Vagina (tissue), 2 donors: ENCODE data around the gene MAPK1. TPM values are rescaled to one million over a fixed set of nuclear protein-coding genes. Genes with fewer than 3 reads are reported as not detected.
"Not testable (repeated sequence)": the region's sequence is repeated elsewhere in the genome, so short reads cannot be mapped to it uniquely, and the experiment has no call there.

ENCODE experiments used
- DNase-seq, 2 donors: peaks; one replicate each; pipeline ENCODE4 v3.0.0-alpha.2; 2017; ENCODE audit errors: extremely low spot score in 2 of 2
- H3K27ac ChIP-seq: fragments of 200-600 bp; sonication (generic); one replicate; pipeline ENCODE4 v1.5.1; 2019
- H3K27me3 ChIP-seq: fragments of 200-600 bp; sonication (generic); one replicate; pipeline ENCODE4 v1.5.1; 2019
- H3K36me3 ChIP-seq, 2 donors: fragments of 200-600 bp; sonication (generic); one replicate each; pipeline ENCODE4 v1.5.1; 2017 to 2019
- H3K4me1 ChIP-seq: fragments of 200-600 bp; sonication (generic); one replicate; pipeline ENCODE4 v1.5.1; 2019
- H3K4me3 ChIP-seq, 2 donors: fragments of 200-600 bp; sonication (generic); 1 replicate in 1 of 2; 2 replicates in 1 of 2; pipeline ENCODE4 v1.5.1; 2016 to 2019
- H3K9me3 ChIP-seq: fragments of 200-600 bp; sonication (generic); one replicate; pipeline ENCODE4 v1.5.1; 2019
- CTCF ChIP-seq, 3 experiments: fragments of 450-650 bp in 2 of 3; fragments of 200-600 bp in 1 of 3; sonication (generic) in 1 of 3; IDR thresholded peaks; one replicate each; pipeline ENCODE4 v1.5.1; 2017 to 2019; ENCODE audit warnings: antibody characterized with exemption in 3 of 3, mild to moderate bottlenecking in 2 of 3, moderate library complexity in 2 of 3
- POLR2A ChIP-seq, 2 donors: fragments of 450-650 bp; IDR thresholded peaks; one replicate each; pipeline ENCODE4 v1.6.1; 2017; ENCODE audit warnings: antibody characterized with exemption in 2 of 2, mild to moderate bottlenecking in 2 of 2, moderate library complexity in 2 of 2
- POLR2AphosphoS5 ChIP-seq, 2 donors: sonication (generic); formaldehyde crosslinking; IDR thresholded peaks; one replicate each; pipeline ENCODE4 v1.9.0; 2017; ENCODE audit warnings: antibody characterized with exemption in 2 of 2, mild to moderate bottlenecking in 2 of 2, low read depth in 1 of 2; ENCODE audit not compliant: insufficient read depth in 1 of 2
- intact Hi-C: fragments of 100-400 bp; cut with DNase I; formaldehyde crosslinking; loops from one replicate; pipeline ENCODE4 v1.15.1; 2023
- total RNA-seq: library from RNA; depleted of rRNA; stranded (reverse); fragments of >200 nt; gene quantifications from one replicate; pipeline ENCODE4 v1.2.3, GENCODE V29; 2016

Gene MAPK1
- total RNA-seq, 1 donor from 2014 or later = 44.9 TPM

- no peak for DNase-seq
- Histone ChIP-seq H3K36me3 (peaks cover 0 to 40% of the 10 kb centered on the region in 2 donors), H3K9me3 (no peaks in the 10 kb centered on the region), H3K4me1 (no peaks in the 10 kb centered on the region), H3K4me3 (no peak overlapping the region), H3K27me3 (no peaks in the 10 kb centered on the region), H3K27ac (no peak overlapping the region)
- TF ChIP-seq CTCF (IDR thresholded peaks at IDR 0.05) (no peak), POLR2AphosphoS5 (IDR thresholded peaks at IDR 0.05; ENCODE audit: insufficient read depth in 1 of 2, low read depth in 1 of 2) (no peak), POLR2A (IDR thresholded peaks at IDR 0.05) (no peak)
- intact Hi-C loops = no loop called here
Observed at GRCh38 chr22:21796863-21797262, 70.6 kb downstream of the MAPK1 start.

GRCh38 chr22:21796231-21796630 is 71.2 kb downstream of the MAPK1 start:
- Histone ChIP-seq H3K27me3 (no peaks in the 10 kb centered on the region), H3K9me3 (no peaks in the 10 kb centered on the region), H3K4me3 (no peak overlapping the region), H3K27ac (no peak overlapping the region), H3K4me1 (no peaks in the 10 kb centered on the region), H3K36me3 (peaks cover 0 to 41% of the 10 kb centered on the region in 2 donors)
- DNase-seq = no peak
- TF ChIP-seq POLR2A (IDR thresholded peaks at IDR 0.05) (no peak), CTCF (IDR thresholded peaks at IDR 0.05) (no peak), POLR2AphosphoS5 (IDR thresholded peaks at IDR 0.05; ENCODE audit: insufficient read depth in 1 of 2, low read depth in 1 of 2) (no peak)
- intact Hi-C loops = no loop called here

GRCh38 chr22:21793716-21794115 is 73.7 kb downstream of the MAPK1 start:
- H3K36me3 ChIP-seq = peaks cover 0 to 28% of the 10 kb centered on the region in 2 donors
- H3K27ac ChIP-seq, H3K4me3 ChIP-seq: not testable (repeated sequence)

GRCh38 chr22:21791635-21792625 is 75.5 kb downstream of the MAPK1 start:
- H3K4me1 ChIP-seq = no peaks in the 10 kb centered on the region
- intact Hi-C loops = no loop called here

More at GRCh38 chr22:21793716-21794115, 73.7 kb downstream of the MAPK1 start:
- intact Hi-C loops, DNase-seq, H3K27me3 ChIP-seq, H3K9me3 ChIP-seq, H3K4me1 ChIP-seq: not testable (repeated sequence)

GRCh38 chr22:21790849-21791610 is 76.4 kb downstream of the MAPK1 start:
- H3K36me3 ChIP-seq = peaks cover 0 to 26% of the 10 kb centered on the region in 2 donors
- H3K4me3 ChIP-seq, intact Hi-C loops, H3K4me1 ChIP-seq, H3K27me3 ChIP-seq, H3K27ac ChIP-seq, H3K9me3 ChIP-seq, DNase-seq: not testable (repeated sequence)

More at GRCh38 chr22:21791635-21792625, 75.5 kb downstream of the MAPK1 start:
- H3K36me3 ChIP-seq = peaks cover 0 to 26% of the 10 kb centered on the region in 2 donors
- TF ChIP-seq CTCF (IDR thresholded peaks at IDR 0.05) (no peak), POLR2AphosphoS5 (IDR thresholded peaks at IDR 0.05; ENCODE audit: insufficient read depth in 1 of 2, low read depth in 1 of 2) (no peak), POLR2A (IDR thresholded peaks at IDR 0.05) (no peak)
- no peaks in the 10 kb centered on the region for H3K27me3 ChIP-seq
- no peak overlapping the region for H3K27ac ChIP-seq
- H3K4me3 ChIP-seq = no peak overlapping the region
- no peaks in the 10 kb centered on the region for H3K9me3 ChIP-seq
- no peak for DNase-seq
